Right lobe of liver (tissue), 6 donors: ENCODE results near the gene SERTM1. TPM values are rescaled to one million over a fixed set of nuclear protein-coding genes. Genes with fewer than 3 reads are reported as not detected.
A peak's percentile ranks its signal among the peaks of the same experiment; 100 is the strongest.

Experiments used
- ATAC-seq, 4 donors: fragments of 200-7000 bp; cut with Tn5 transposase; one replicate each; pipeline ENCODE4 v1.9.1; 2020; ENCODE audit warnings: mild to moderate bottlenecking in 4 of 4, moderate library complexity in 4 of 4
- DNase-seq, 3 donors: peaks; one replicate each; pipeline ENCODE4 v3.0.0-alpha.2; 2020
- H3K27ac ChIP-seq, 3 donors: fragments of 200-600 bp; one replicate each; pipeline ENCODE4 v1.8.0; 2022
- H3K27me3 ChIP-seq, 2 donors: fragments of 200-600 bp; one replicate each; pipeline ENCODE4 v1.8.0; 2022
- H3K36me3 ChIP-seq, 4 donors: fragments of 200-600 bp; sonication (generic) in 1 of 4; one replicate each; pipeline versions ENCODE4 v1.5.1 to v1.8.0; 2017 to 2022; ENCODE audit warnings: control low read depth in 1 of 4
- H3K4me1 ChIP-seq, 4 donors: fragments of 200-600 bp; sonication (generic) in 1 of 4; one replicate each; pipeline versions ENCODE4 v1.5.1 to v1.8.0; 2017 to 2022; ENCODE audit warnings: control low read depth in 1 of 4
- H3K4me3 ChIP-seq, 3 donors: fragments of 200-600 bp; one replicate each; pipeline ENCODE4 v1.8.0; 2022
- H3K9me3 ChIP-seq, 4 donors: fragments of 200-600 bp; sonication (generic) in 1 of 4; one replicate each; pipeline versions ENCODE4 v1.5.1 to v1.8.0; 2017 to 2022; ENCODE audit warnings: control low read depth in 1 of 4
- CTCF ChIP-seq, 4 donors: fragments of 200-600 bp in 3 of 4; fragments of 450-650 bp in 1 of 4; IDR thresholded peaks; one replicate each; pipeline versions ENCODE4 v1.5.1 to v1.8.0; 2016 to 2022; ENCODE audit warnings: antibody characterized with exemption in 4 of 4, mild to moderate bottlenecking in 2 of 4
- POLR2A ChIP-seq: fragments of 450-650 bp; IDR thresholded peaks from one replicate; pipeline ENCODE4 v1.6.1; 2017; ENCODE audit warnings: antibody characterized with exemption, mild to moderate bottlenecking
- WGBS: methylation state at CpG from one replicate; pipeline ENCODE4 v1.1.6; 2018; ENCODE audit warnings: low coverage, low lambda C conversion rate; ENCODE audit not compliant: insufficient coverage; ENCODE audit errors: missing lambda C conversion rate; 5-methylcytosine and 5-hydroxymethylcytosine counted together
- intact Hi-C, 2 donors: fragments of 100-400 bp; cut with DNase I; formaldehyde crosslinking; loops; one replicate each; pipeline versions ENCODE4 v1.11.2 to v1.14.1; 2022
- total RNA-seq, 6 experiments: library from RNA; depleted of rRNA in 2 of 6; stranded (reverse); fragments of >200 nt in 2 of 6; fragmentation: NEBNext Ultra II Directional in 3 of 6; extraction: Animal tissue kit (Norgen Biotek cat#: 25700) in 3 of 6; gene quantifications; one replicate each; pipeline versions ENCODE4 v1.1.0 to v1.2.4, GENCODE V29; 2016 to 2023
- donor health status: DM: no; HTN: yes; CAD: no.
- donor health status: DM: no; HTN: no; CAD: no.
- donor health status: DM: no; HTN: no; CAD: no.
- donor health status: DM: no; HTN: yes; CAD: no.
- donor health status: DM: no; HTN: yes; CAD: no.

SERTM1 gene
- total RNA-seq, 6 experiments from 2014 or later, result not detected

- ATAC-seq (no peak), DNase-seq (no peak)
- Histone ChIP-seq H3K4me1 (no peaks in the 10 kb centered on the region), H3K4me3 (no peak overlapping the region), H3K27ac (no peak overlapping the region), H3K27me3 (no peaks in the 10 kb centered on the region), H3K36me3 (no peaks in the 10 kb centered on the region), H3K9me3 (no peaks in the 10 kb centered on the region)
- no peak for TF ChIP-seq CTCF (IDR thresholded peaks at IDR 0.05)
- TF ChIP-seq POLR2A, result no peak
- intact Hi-C loops, result no loop called here
- WGBS, result 33% methylated on average over 2 of the region's 2 CpGs
These were observed 5.5 kb upstream of the SERTM1 start for GRCh38 chr13:36668316-36668715.

- H3K9me3 ChIP-seq, result no peaks in the 10 kb centered on the region
- intact Hi-C loops, result no loop called here
- TF ChIP-seq CTCF (IDR thresholded peaks at IDR 0.05) (no peak), POLR2A (no peak)
- H3K4me3 ChIP-seq, result no peak overlapping the region
- WGBS, result 36% methylated on average over 11 of the region's 11 CpGs
- no peak for ATAC-seq
- H3K36me3 ChIP-seq, result no peaks in the 10 kb centered on the region
- H3K4me1 ChIP-seq, result no peaks in the 10 kb centered on the region
- H3K27me3 ChIP-seq, result peaks cover 0 to 9% of the 10 kb centered on the region in 2 donors
- DNase-seq, result no peak
- no peak overlapping the region for H3K27ac ChIP-seq
These were observed 468 bp upstream of the SERTM1 start for GRCh38 chr13:36673352-36673751.

- peaks cover 0 to 9% of the 10 kb centered on the region in 2 donors for H3K27me3 ChIP-seq
- WGBS, result 14% methylated on average over 18 of the region's 33 CpGs
- no peak overlapping the region for H3K4me3 ChIP-seq
- no peaks in the 10 kb centered on the region for H3K4me1 ChIP-seq
- peak in 1 of 4 donors; percentile 22 for ATAC-seq
- intact Hi-C loops, result no loop called here
- H3K27ac ChIP-seq, result no peak overlapping the region
- H3K9me3 ChIP-seq, result no peaks in the 10 kb centered on the region
- no peak for TF ChIP-seq POLR2A
- no peak for TF ChIP-seq CTCF (IDR thresholded peaks at IDR 0.05)
- DNase-seq, result no peak
- H3K36me3 ChIP-seq, result no peaks in the 10 kb centered on the region
These were observed 755 bp downstream of the SERTM1 start for GRCh38 chr13:36674337-36675212.

GRCh38 chr13:36675213-36675536 is 1.4 kb downstream of the SERTM1 start:
- no peak overlapping the region for H3K4me3 ChIP-seq
- H3K9me3 ChIP-seq, result no peaks in the 10 kb centered on the region
- ATAC-seq, result no peak

More at GRCh38 chr13:36675213-36675536, 1.4 kb downstream of the SERTM1 start:
- H3K4me1 ChIP-seq, result no peaks in the 10 kb centered on the region
- no peak overlapping the region for H3K27ac ChIP-seq
- intact Hi-C loops, result no loop called here
- DNase-seq, result no peak
- no peak for TF ChIP-seq POLR2A
- TF ChIP-seq CTCF (IDR thresholded peaks at IDR 0.05), result no peak
- H3K36me3 ChIP-seq, result no peaks in the 10 kb centered on the region
- WGBS, result 24% methylated on average over 11 of the region's 11 CpGs
- H3K27me3 ChIP-seq, result peaks cover 0 to 9% of the 10 kb centered on the region in 2 donors
